GM06990 (cell line): ENCODE results near the gene CAMTA1.
"Not testable (repeated sequence)": the region's sequence is repeated elsewhere in the genome, so short reads cannot be mapped to it uniquely, and the experiment has no call there.

ENCODE experiments used
- DNase-seq: peaks from one replicate; pipeline ENCODE4 v3.0.0-alpha.2; 2011; ENCODE audit not compliant: insufficient read length; ENCODE audit errors: extremely low read depth
- H3K27me3 ChIP-seq: replicated peaks from 2 replicates; pipeline ENCODE4 v1.6.0; 2011; ENCODE audit warnings: low read length; ENCODE audit not compliant: control insufficient read depth, insufficient read depth
- H3K36me3 ChIP-seq: 2 replicates; pipeline ENCODE4 v1.5.1; 2011; ENCODE audit warnings: low read length; ENCODE audit not compliant: control insufficient read depth, insufficient read depth
- H3K4me3 ChIP-seq: replicated peaks from 2 replicates; pipeline ENCODE4 v1.5.1; 2011; ENCODE audit warnings: low read depth, mild to moderate bottlenecking, control low read depth, low read length
- TF ChIP-seq, protein P1 (sequence below): IDR thresholded peaks from 2 replicates; pipeline ENCODE4 v1.5.1; 2011; ENCODE audit warnings: low read length, control low read depth, mild to moderate bottlenecking, inconsistent platforms; ENCODE audit not compliant: insufficient read depth, poor library complexity, severe bottlenecking

The CAMTA1 gene

GRCh38 chr1:6832531-6833188 is 47.4 kb downstream of the CAMTA1 start:
- no peak overlapping the region for H3K4me3 ChIP-seq
- H3K36me3 ChIP-seq = no peaks in the 10 kb centered on the region; the same call in 1 of the 2 replicates

DNA sequence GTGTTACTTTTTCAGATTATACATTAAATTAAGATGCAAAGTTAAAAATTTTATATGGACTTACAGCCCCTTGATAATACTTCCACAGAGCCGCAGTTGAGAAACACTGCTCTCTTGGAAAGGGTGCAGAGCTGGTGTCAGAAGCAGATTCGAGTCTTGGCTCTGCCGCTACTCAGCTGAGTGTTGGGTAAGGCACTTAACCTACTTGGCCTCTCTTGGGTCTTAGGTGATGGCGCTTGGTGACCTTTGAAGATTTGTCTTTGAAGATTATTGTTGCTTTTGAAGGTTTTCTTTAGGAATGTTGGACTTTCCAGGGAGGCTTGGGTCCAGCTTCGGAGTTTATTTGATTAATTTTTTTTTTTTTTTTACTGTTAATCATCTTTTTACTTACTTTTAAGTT is 48.5 kb downstream of the CAMTA1 start:
- no peak overlapping the region for H3K4me3 ChIP-seq
- TF ChIP-seq, protein P1, sequence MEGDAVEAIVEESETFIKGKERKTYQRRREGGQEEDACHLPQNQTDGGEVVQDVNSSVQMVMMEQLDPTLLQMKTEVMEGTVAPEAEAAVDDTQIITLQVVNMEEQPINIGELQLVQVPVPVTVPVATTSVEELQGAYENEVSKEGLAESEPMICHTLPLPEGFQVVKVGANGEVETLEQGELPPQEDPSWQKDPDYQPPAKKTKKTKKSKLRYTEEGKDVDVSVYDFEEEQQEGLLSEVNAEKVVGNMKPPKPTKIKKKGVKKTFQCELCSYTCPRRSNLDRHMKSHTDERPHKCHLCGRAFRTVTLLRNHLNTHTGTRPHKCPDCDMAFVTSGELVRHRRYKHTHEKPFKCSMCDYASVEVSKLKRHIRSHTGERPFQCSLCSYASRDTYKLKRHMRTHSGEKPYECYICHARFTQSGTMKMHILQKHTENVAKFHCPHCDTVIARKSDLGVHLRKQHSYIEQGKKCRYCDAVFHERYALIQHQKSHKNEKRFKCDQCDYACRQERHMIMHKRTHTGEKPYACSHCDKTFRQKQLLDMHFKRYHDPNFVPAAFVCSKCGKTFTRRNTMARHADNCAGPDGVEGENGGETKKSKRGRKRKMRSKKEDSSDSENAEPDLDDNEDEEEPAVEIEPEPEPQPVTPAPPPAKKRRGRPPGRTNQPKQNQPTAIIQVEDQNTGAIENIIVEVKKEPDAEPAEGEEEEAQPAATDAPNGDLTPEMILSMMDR = no peak
- DNase-seq = no peak

More at GRCh38 chr1:6832531-6833188, 47.4 kb downstream of the CAMTA1 start:
- TF ChIP-seq, protein P1 = no peak
- H3K27me3 ChIP-seq = no peaks in the 10 kb centered on the region
- DNase-seq = no peak

GRCh38 chr1:6834366-6834765 is 49.1 kb downstream of the CAMTA1 start:
- TF ChIP-seq, protein P1 = no peak
- Histone ChIP-seq H3K27me3 (no peaks in the 10 kb centered on the region), H3K4me3 (no peak overlapping the region), H3K36me3 (no peaks in the 10 kb centered on the region; the same call in 1 of the 2 replicates)
- DNase-seq = no peak

More for the DNA sequence above, 48.5 kb downstream of the CAMTA1 start:
- H3K27me3 ChIP-seq = no peaks in the 10 kb centered on the region
- no peaks in the 10 kb centered on the region; the same call in 1 of the 2 replicates for H3K36me3 ChIP-seq

DNA sequence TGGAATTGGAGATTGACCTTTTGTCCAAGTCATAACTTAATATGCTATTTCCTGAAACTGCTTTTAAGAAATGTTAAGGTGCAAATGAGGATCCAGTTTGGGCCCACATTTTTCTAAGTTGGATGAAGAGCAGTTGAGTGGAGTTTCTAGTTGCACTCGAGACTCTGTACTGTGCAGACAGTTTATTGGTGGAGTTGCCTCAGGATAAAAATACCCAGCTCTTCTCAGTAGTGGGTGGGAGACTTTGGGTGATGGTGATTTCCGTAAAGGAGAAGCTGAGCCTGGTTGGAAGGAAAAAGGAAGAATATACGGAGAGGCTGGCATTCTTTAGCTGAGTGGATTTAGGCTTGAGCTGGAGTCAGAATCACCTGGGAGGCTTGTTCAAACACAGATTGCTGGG is 49.9 kb downstream of the CAMTA1 start:
- TF ChIP-seq, protein P1 = no peak
- DNase-seq = no peak
- H3K4me3 ChIP-seq = no peak overlapping the region
- no peaks in the 10 kb centered on the region; the same call in 1 of the 2 replicates for H3K36me3 ChIP-seq
- H3K27me3 ChIP-seq = no peaks in the 10 kb centered on the region

DNA sequence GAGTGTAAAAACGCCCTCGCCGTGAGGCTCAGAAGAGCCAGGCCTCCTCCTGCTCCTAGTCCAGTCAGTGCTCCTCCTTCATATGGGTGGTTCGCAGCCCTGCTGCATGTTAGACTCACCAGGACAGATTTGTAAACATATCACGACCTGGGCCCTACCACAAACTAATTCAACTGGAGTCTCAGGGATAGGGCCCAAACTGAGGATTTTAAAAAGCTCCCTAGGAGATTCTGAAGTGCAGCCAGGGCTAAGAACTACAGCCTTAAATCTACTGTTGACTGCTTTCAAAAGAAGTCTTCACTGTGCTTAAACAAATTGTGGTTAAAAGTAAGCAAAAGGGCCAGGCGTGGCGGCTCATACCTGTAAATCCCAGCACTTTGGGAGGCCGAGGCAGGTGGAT is 57.0 kb downstream of the CAMTA1 start:
- Histone ChIP-seq H3K4me3 (no peak overlapping the region), H3K36me3 (no peaks in the 10 kb centered on the region; the same call in 1 of the 2 replicates), H3K27me3 (no peaks in the 10 kb centered on the region)
- TF ChIP-seq, protein P1 = no peak
- no peak for DNase-seq

DNA sequence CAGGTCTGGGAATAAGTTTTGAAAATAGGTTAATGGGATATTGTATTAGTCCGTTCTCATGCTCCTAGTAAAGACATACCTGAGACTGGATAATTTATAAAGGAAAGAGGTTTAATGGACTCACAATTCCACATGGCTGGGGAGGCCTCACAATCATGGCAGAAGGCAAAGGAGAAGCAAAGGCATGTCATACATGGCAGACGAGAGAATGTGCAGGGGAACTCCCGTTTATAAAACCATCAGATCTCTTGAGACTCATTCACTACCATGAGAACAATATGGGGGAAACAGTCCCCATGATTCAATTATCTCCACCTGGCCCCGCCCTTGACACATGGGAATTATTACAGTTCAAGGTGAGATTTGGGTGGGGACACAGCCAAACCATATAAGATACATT is 60.5 kb downstream of the CAMTA1 start:
- not testable (repeated sequence) for DNase-seq, H3K4me3 ChIP-seq, H3K27me3 ChIP-seq, H3K36me3 ChIP-seq
